Measurements from ENCODE around the gene CDH4. TPM values are rescaled to one million over a fixed set of nuclear protein-coding genes. Genes with fewer than 3 reads are reported as not detected.

The CDH4 gene
- total and polyA plus RNA-seq, 2 of the 13 experiments (the other 11 are each of a cell fraction or from before 2014, with no cell fraction given), result not detected

GRCh38 chr20:61881861-61882260, 629.8 kb downstream of the CDH4 start:
- ChIA-PET POLR2A (no interaction called here), CTCF (ENCODE audit: low intra/inter-chr PET ratio, low total read pairs) (no interaction called here)
- no peaks in the 10 kb centered on the region for H3K9me3 ChIP-seq (ENCODE audit: low read length)
- H3K9ac ChIP-seq (ENCODE audit: insufficient read depth, low read depth, low read length), result no peak overlapping the region
- FAIRE-seq, result no peak
- in situ Hi-C loops (cut with HindIII; ENCODE audit: extremely low pct_ligation_motif_present, low pct_unique_long_range_greater_than_20kb) (loop anchor here (10.0 to 25.0 kb wide), 2 partner anchors 1667 to 1820 kb away; no protein-coding TSS in a partner anchor), intact Hi-C loops (cut with micrococcal nuclease; ENCODE audit: unreplicated experiment) (no loop called here)
- no peak for DNase-seq (ENCODE audit: low spot score)
- H3K4me2 ChIP-seq (ENCODE audit: low read depth, low read length), result no peak overlapping the region
- 48% methylated on average over 12 of the region's 13 CpGs for WGBS (ENCODE audit: low lambda C conversion rate)
- H4K20me1 ChIP-seq (ENCODE audit: insufficient read depth, low read length), result no peaks in the 10 kb centered on the region; the same call in 1 of the 2 replicates
- H3K4me3 ChIP-seq (replicated peaks in 1 of 3; ENCODE audit: insufficient read depth in 1 of 3, low read depth in 2 of 3, low read length in 3 of 3), result no peak overlapping the region
- no peak for ATAC-seq
- no peak overlapping the region for H2AFZ ChIP-seq (ENCODE audit: low read length)
- H3K27ac ChIP-seq (ENCODE audit: extremely low read length, insufficient read depth, low read length), result no peak overlapping the region
- no peaks in the 10 kb centered on the region for H3K4me1 ChIP-seq (ENCODE audit: insufficient read depth, low read length)
- no peaks in the 10 kb centered on the region for H3K79me2 ChIP-seq (ENCODE audit: insufficient read depth, low read length)
- no peaks in the 10 kb centered on the region for H3K36me3 ChIP-seq (replicated peaks in 1 of 2; ENCODE audit: control insufficient read depth in 1 of 2, insufficient read depth in 2 of 2, low read length in 2 of 2)
- BruUV-seq (replicated peaks), result no TSS peak
- H3K27me3 ChIP-seq (ENCODE audit: control insufficient read depth in 1 of 2, insufficient read depth in 2 of 2, low read length in 2 of 2), result peaks cover 46 to 98% of the 10 kb centered on the region in 2 experiments
- TF ChIP-seq ZNF280D (CRISPR knock-in tag; IDR thresholded peaks at IDR 0.05) (no peak), AHR (CRISPR knock-in tag; IDR thresholded peaks at IDR 0.05) (no peak), ESRRA (CRISPR knock-in tag; IDR thresholded peaks at IDR 0.05; ENCODE audit: low read depth) (no peak), KIAA2018 (CRISPR knock-in tag; IDR thresholded peaks at IDR 0.05; ENCODE audit: borderline replicate concordance) (no peak), RAD51 (IDR thresholded peaks at IDR 0.05; ENCODE audit: borderline replicate concordance) (no peak), NFKB2 (CRISPR knock-in tag; IDR thresholded peaks at IDR 0.05; ENCODE audit: borderline replicate concordance) (no peak), PITX1 (CRISPR knock-in tag; IDR thresholded peaks at IDR 0.05) (no peak), ZMAT5 (CRISPR knock-in tag; IDR thresholded peaks at IDR 0.05; ENCODE audit: borderline replicate concordance, low read depth) (no peak), ZNF331 (CRISPR knock-in tag; IDR thresholded peaks at IDR 0.05) (no peak), ZNF414 (CRISPR knock-in tag; IDR thresholded peaks at IDR 0.05) (no peak), MTA1 (CRISPR knock-in tag; IDR thresholded peaks at IDR 0.05; ENCODE audit: borderline replicate concordance) (no peak)

Measured in HepG2 (cell line).